Tibial nerve (tissue), 4 donors: ENCODE results near the gene C3. TPM values are rescaled to one million over a fixed set of nuclear protein-coding genes. Genes with fewer than 3 reads are reported as not detected.

Experiments
- DNase-seq, 2 donors: peaks; one replicate each; pipeline ENCODE4 v3.0.0-alpha.2; 2019; ENCODE audit warnings: low spot score in 2 of 2
- H3K27ac ChIP-seq, 4 donors: fragments of 200-600 bp; sonication (generic) in 3 of 4; one replicate each; pipeline ENCODE4 v1.5.1; 2017 to 2019; ENCODE audit warnings: mild to moderate bottlenecking in 1 of 4
- H3K27me3 ChIP-seq, 2 donors: fragments of 200-600 bp; sonication (generic) in 1 of 2; one replicate each; pipeline versions ENCODE4 v1.5.1 to v1.6.0; 2017 to 2019
- H3K36me3 ChIP-seq, 3 donors: fragments of 200-600 bp; sonication (generic); one replicate each; pipeline ENCODE4 v1.5.1; 2018 to 2019
- H3K4me1 ChIP-seq, 4 donors: fragments of 200-600 bp; sonication (generic) in 3 of 4; one replicate each; pipeline ENCODE4 v1.5.1; 2017 to 2019
- H3K4me3 ChIP-seq, 4 donors: fragments of 200-600 bp; sonication (generic) in 3 of 4; one replicate each; pipeline ENCODE4 v1.5.1; 2017 to 2019; ENCODE audit warnings: mild to moderate bottlenecking in 1 of 4, moderate library complexity in 1 of 4
- H3K9me3 ChIP-seq, 4 donors: fragments of 200-600 bp; sonication (generic) in 3 of 4; one replicate each; pipeline ENCODE4 v1.5.1; 2017 to 2019
- CTCF ChIP-seq, 5 experiments: fragments of 200-600 bp in 3 of 5; fragments of 450-650 bp in 2 of 5; sonication (generic) in 3 of 5; IDR thresholded peaks; one replicate each; pipeline ENCODE4 v1.5.1; 2016 to 2019; ENCODE audit warnings: antibody characterized with exemption in 5 of 5, mild to moderate bottlenecking in 3 of 5, moderate library complexity in 2 of 5
- EP300 ChIP-seq, 2 donors: sonication (generic); formaldehyde crosslinking; IDR thresholded peaks; one replicate each; pipeline ENCODE4 v1.6.1; 2017; ENCODE audit warnings: antibody characterized with exemption in 2 of 2, mild to moderate bottlenecking in 1 of 2
- POLR2A ChIP-seq, 2 donors: fragments of 450-650 bp; IDR thresholded peaks; one replicate each; pipeline ENCODE4 v1.6.1; 2017; ENCODE audit warnings: antibody characterized with exemption in 2 of 2, mild to moderate bottlenecking in 2 of 2, moderate library complexity in 2 of 2
- WGBS, 2 donors: methylation state at CpG; one replicate each; pipeline ENCODE4 v1.1.5; 2018; 5-methylcytosine and 5-hydroxymethylcytosine counted together
- total RNA-seq, 4 donors: library from RNA; depleted of rRNA; stranded (reverse); fragments of >200 nt; gene quantifications; one replicate each; pipeline ENCODE4 v1.1.0, GENCODE V29; 2016

The C3 gene
- total RNA-seq, 4 donors from 2014 or later, result 256 to 1,128 (median 733) TPM

GRCh38 chr19:6672693-6673290 lies 47.7 kb downstream of the C3 start:
- DNase-seq, result no peak
- peaks cover 0 to 8% (median 0%) of the 10 kb centered on the region in 3 donors for H3K36me3 ChIP-seq
- peaks cover 0 to 5% (median 0%) of the 10 kb centered on the region in 4 donors for H3K4me1 ChIP-seq
- no peak for TF ChIP-seq EP300 (IDR thresholded peaks at IDR 0.05)
- no peak for TF ChIP-seq POLR2A (IDR thresholded peaks at IDR 0.05)
- no peak for TF ChIP-seq CTCF (IDR thresholded peaks at IDR 0.05)
- no peaks in the 10 kb centered on the region for H3K9me3 ChIP-seq
- no peak overlapping the region for H3K4me3 ChIP-seq
- H3K27me3 ChIP-seq, result no peaks in the 10 kb centered on the region
- 88 to 90% methylated on average over 6 of the region's 6 CpGs for WGBS, 2 donors
- H3K27ac ChIP-seq, result no peak overlapping the region

DNA sequence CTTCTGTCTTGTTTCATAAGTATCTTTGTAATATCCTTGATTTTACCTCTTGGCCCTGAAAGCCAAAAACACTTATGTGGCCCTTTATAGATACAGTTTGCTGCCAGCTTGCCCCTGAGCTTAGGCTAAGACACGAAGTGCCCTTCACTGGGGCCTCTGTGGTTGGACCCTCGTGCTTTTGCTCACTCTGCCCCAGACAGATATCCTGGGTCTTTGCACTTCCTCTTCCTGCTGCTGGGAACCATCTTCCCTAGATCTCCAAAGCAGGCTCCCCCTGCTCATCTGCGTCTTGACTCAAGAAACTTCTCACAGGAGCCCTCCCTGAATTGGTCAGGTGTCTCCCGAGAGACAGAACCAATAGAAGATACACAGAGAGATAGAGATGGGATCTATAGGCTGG lies 48.5 kb downstream of the C3 start:
- no peak overlapping the region for H3K4me3 ChIP-seq
- no peaks in the 10 kb centered on the region for H3K9me3 ChIP-seq
- TF ChIP-seq CTCF (IDR thresholded peaks at IDR 0.05) (no peak), POLR2A (IDR thresholded peaks at IDR 0.05) (no peak), EP300 (IDR thresholded peaks at IDR 0.05) (no peak)
- WGBS, 2 donors, result 73 to 74% methylated on average over 4 of the region's 4 CpGs
- no peak for DNase-seq
- H3K36me3 ChIP-seq, result peaks cover 0 to 4% (median 0%) of the 10 kb centered on the region in 3 donors
- no peaks in the 10 kb centered on the region for H3K27me3 ChIP-seq
- no peak overlapping the region for H3K27ac ChIP-seq
- H3K4me1 ChIP-seq, result peaks cover 0 to 5% (median 0%) of the 10 kb centered on the region in 4 donors

DNA sequence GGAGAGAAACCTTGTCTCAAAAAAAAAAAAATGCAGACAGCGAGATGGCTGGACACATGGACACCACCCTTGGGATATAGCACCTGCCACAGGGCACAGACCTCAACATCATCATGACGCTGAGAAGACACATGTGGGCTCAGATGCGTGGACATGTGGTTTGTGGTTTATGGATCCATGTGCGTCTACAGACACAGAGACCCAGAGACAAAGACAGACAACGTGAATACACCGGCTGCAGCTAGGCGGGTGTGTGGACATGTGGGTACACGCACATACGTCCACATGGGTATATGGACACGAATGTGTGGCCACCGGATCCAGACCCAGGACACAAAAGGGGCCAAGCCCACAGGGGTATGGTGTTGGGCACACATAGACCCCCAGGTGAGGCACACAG lies 51.8 kb downstream of the C3 start:
- no peaks in the 10 kb centered on the region for H3K36me3 ChIP-seq
- no peak overlapping the region for H3K27ac ChIP-seq
- 78 to 86% methylated on average over 11 of the region's 11 CpGs for WGBS, 2 donors
- no peaks in the 10 kb centered on the region for H3K27me3 ChIP-seq
- no peak for DNase-seq
- H3K4me1 ChIP-seq, result no peaks in the 10 kb centered on the region
- TF ChIP-seq EP300 (IDR thresholded peaks at IDR 0.05) (no peak), POLR2A (IDR thresholded peaks at IDR 0.05) (no peak), CTCF (IDR thresholded peaks at IDR 0.05) (no peak)
- H3K9me3 ChIP-seq, result peaks cover 0 to 14% (median 0%) of the 10 kb centered on the region in 4 donors
- no peak overlapping the region for H3K4me3 ChIP-seq

DNA sequence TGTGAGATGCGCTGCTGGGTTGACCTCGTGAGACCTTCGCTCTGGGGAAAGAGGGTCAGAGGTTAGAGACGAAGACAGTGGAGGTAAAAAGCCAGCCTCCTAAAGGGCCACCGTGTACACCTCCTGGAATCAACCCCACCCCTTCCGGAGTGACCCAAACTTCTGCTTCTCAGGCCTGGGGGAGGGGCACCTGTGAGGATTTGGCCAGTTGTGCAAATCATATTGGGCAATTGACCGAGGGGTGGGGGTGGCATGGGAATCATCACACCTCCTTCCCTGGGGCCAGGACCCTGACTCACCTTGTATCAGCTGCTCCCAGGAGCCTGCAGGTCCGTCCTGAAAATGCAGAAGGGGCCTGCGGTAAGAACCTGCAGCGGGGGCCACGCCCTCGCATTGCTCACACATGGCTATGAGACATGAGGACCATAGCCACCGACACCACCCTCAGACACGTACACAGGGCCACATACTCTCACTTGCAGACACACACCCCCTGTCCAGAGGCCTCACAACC lies 53.3 kb downstream of the C3 start:
- WGBS, 2 donors, result 81 to 84% methylated on average over 6 to 11 of the region's 14 CpGs
- Histone ChIP-seq H3K27ac (no peak overlapping the region), H3K4me1 (no peaks in the 10 kb centered on the region), H3K36me3 (no peaks in the 10 kb centered on the region), H3K27me3 (no peaks in the 10 kb centered on the region), H3K9me3 (peaks cover 0 to 17% (median 0%) of the 10 kb centered on the region in 4 donors), H3K4me3 (no peak overlapping the region)
- DNase-seq, result no peak
- TF ChIP-seq CTCF (IDR thresholded peaks at IDR 0.05), result no peak
- no peak for TF ChIP-seq EP300 (IDR thresholded peaks at IDR 0.05)
- TF ChIP-seq POLR2A (IDR thresholded peaks at IDR 0.05), result no peak

- Histone ChIP-seq H3K36me3 (no peaks in the 10 kb centered on the region), H3K27ac (no peak overlapping the region), H3K9me3 (peaks cover 0 to 17% (median 0%) of the 10 kb centered on the region in 4 donors), H3K27me3 (peaks cover 0 to 12% of the 10 kb centered on the region in 2 donors), H3K4me3 (no peak overlapping the region), H3K4me1 (no peaks in the 10 kb centered on the region)
- TF ChIP-seq EP300 (IDR thresholded peaks at IDR 0.05) (no peak), POLR2A (IDR thresholded peaks at IDR 0.05) (no peak), CTCF (IDR thresholded peaks at IDR 0.05) (no peak)
- DNase-seq, result no peak
- 95% methylated on average over 11 to 14 of the region's 17 CpGs for WGBS, 2 donors
Measured at GRCh38 chr19:6664916-6665315, 55.5 kb downstream of the C3 start.
